ENCODE results near the gene DEFB108B.
"Not testable (repeated sequence)": the region's sequence is repeated elsewhere in the genome, so short reads cannot be mapped to it uniquely, and the experiment has no call there.

DEFB108B gene

GRCh38 chr11:71867209-71867608 is 34.2 kb downstream of the DEFB108B start:
- H3K27me3 Mint-ChIP-seq; H3K4me3 Mint-ChIP-seq; H3K36me3 Mint-ChIP-seq; H3K27ac Mint-ChIP-seq; H3K4me1 Mint-ChIP-seq (ENCODE audit: low read depth); H3K9me3 Mint-ChIP-seq (ENCODE audit: low read depth): not testable (repeated sequence)

GRCh38 chr11:71869931-71870330 is 36.9 kb downstream of the DEFB108B start:
- not testable (repeated sequence) for H3K4me3 Mint-ChIP-seq; H3K27me3 Mint-ChIP-seq; H3K9me3 Mint-ChIP-seq (ENCODE audit: low read depth); H3K27ac Mint-ChIP-seq; H3K4me1 Mint-ChIP-seq (ENCODE audit: low read depth)
- peaks cover 12% of the 10 kb centered on the region for H3K36me3 Mint-ChIP-seq

GRCh38 chr11:71870661-71871060 is 37.7 kb downstream of the DEFB108B start:
- H3K4me1 Mint-ChIP-seq (ENCODE audit: low read depth); H3K9me3 Mint-ChIP-seq (ENCODE audit: low read depth); H3K27ac Mint-ChIP-seq; H3K27me3 Mint-ChIP-seq; H3K4me3 Mint-ChIP-seq: not testable (repeated sequence)
- H3K36me3 Mint-ChIP-seq, result peaks cover 15% of the 10 kb centered on the region

GRCh38 chr11:71876262-71876661 is 43.3 kb downstream of the DEFB108B start:
- not testable (repeated sequence) for H3K27me3 Mint-ChIP-seq; H3K9me3 Mint-ChIP-seq (ENCODE audit: low read depth); H3K27ac Mint-ChIP-seq; H3K4me1 Mint-ChIP-seq (ENCODE audit: low read depth); H3K4me3 Mint-ChIP-seq
- H3K36me3 Mint-ChIP-seq, result peaks cover 25% of the 10 kb centered on the region

- H3K36me3 Mint-ChIP-seq, result peaks cover 25% of the 10 kb centered on the region
- not testable (repeated sequence) for H3K9me3 Mint-ChIP-seq (ENCODE audit: low read depth); H3K27me3 Mint-ChIP-seq; H3K4me3 Mint-ChIP-seq; H3K4me1 Mint-ChIP-seq (ENCODE audit: low read depth); H3K27ac Mint-ChIP-seq
Observed at GRCh38 chr11:71878059-71878458, 45.1 kb downstream of the DEFB108B start, which contains the start of gene DEFB131B. Gene DEFB131B (plus strand): TSS chr11:71878453. CDS start chr11:71878453, 0 bp downstream.

- H3K36me3 Mint-ChIP-seq; H3K9me3 Mint-ChIP-seq (ENCODE audit: low read depth); H3K4me1 Mint-ChIP-seq (ENCODE audit: low read depth); H3K27ac Mint-ChIP-seq; H3K27me3 Mint-ChIP-seq; H3K4me3 Mint-ChIP-seq: not testable (repeated sequence)
Observed at GRCh38 chr11:71885806-71886205, 52.8 kb downstream of the DEFB108B start.
